ENCODE measurements around the gene LNPEP.

The LNPEP gene

GRCh38 chr5:97078958-97079743 is 143.3 kb downstream of the LNPEP start:
- TF ChIP-seq REST (IDR thresholded peaks at IDR 0.05; ENCODE audit: insufficient read depth in 1 of 2, low read depth in 2 of 2, low read length in 2 of 2) (no peak), TAF1 (IDR thresholded peaks at IDR 0.05; ENCODE audit: borderline replicate concordance, insufficient read depth, low read length) (no peak), POLR2AphosphoS5 (IDR thresholded peaks at IDR 0.05; ENCODE audit: low read depth, low read length) (no peak), FOXP2 (optimal IDR thresholded peaks at IDR 0.05; ENCODE audit: borderline replicate concordance, extremely low read depth, extremely low read length, insufficient read depth) (no peak)

- TF ChIP-seq POLR2AphosphoS5 (IDR thresholded peaks at IDR 0.05; ENCODE audit: low read depth, low read length) (no peak), REST (IDR thresholded peaks at IDR 0.05; ENCODE audit: insufficient read depth in 1 of 2, low read depth in 2 of 2, low read length in 2 of 2) (no peak), TAF1 (IDR thresholded peaks at IDR 0.05; ENCODE audit: borderline replicate concordance, insufficient read depth, low read length) (no peak), SIN3A (IDR thresholded peaks at IDR 0.05; ENCODE audit: borderline replicate concordance, insufficient read depth, low read length) (no peak), FOXP2 (optimal IDR thresholded peaks at IDR 0.05; ENCODE audit: borderline replicate concordance, extremely low read depth, extremely low read length, insufficient read depth) (no peak)
These were observed 149.7 kb downstream of the LNPEP start for GRCh38 chr5:97085459-97086181.

All from PFSK-1 (cell line).